Superior temporal gyrus (tissue), 1 donor: Measurements from ENCODE around the gene VMP1.
"Not testable (repeated sequence)": the region's sequence is repeated elsewhere in the genome, so short reads cannot be mapped to it uniquely, and the experiment has no call there.

Experiments used
- DNase-seq: peaks from one replicate; pipeline ENCODE4 v3.0.0-alpha.2; 2016; ENCODE audit errors: extremely low spot score

Gene VMP1

DNA sequence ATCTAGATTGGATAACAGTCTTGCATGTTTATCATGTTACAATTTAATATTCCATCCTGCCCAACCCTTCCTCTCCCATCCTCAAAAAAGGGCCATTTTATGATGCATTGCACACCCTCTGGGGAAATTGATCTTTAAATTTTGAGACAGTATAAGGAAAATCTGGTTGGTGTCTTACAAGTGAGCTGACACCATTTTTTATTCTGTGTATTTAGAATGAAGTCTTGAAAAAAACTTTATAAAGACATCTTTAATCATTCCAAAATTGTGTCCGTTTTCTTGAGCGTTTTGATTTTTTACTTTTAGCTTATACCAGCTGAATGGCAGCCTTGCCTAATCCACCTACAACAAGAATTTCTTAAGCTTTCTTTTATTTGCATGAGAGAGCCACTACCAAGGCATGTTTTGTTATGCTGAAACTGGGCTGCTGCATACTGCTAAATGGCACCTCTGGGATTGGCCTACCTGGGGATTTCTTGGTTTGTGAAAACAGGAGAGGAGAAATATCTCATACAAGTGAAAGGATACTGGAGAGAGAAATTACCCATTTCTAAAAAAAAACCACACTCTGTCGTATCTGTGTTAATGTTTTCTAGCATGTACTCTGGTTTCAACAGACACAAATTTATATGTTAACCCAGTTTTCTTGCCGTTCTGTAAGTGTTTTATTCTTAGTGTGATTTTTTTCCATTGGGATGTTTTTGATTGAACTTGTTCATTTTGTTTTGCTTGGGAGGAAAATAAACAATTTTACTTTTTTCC lies 133.1 kb downstream of the VMP1 start:
- DNase-seq: no peak

DNA sequence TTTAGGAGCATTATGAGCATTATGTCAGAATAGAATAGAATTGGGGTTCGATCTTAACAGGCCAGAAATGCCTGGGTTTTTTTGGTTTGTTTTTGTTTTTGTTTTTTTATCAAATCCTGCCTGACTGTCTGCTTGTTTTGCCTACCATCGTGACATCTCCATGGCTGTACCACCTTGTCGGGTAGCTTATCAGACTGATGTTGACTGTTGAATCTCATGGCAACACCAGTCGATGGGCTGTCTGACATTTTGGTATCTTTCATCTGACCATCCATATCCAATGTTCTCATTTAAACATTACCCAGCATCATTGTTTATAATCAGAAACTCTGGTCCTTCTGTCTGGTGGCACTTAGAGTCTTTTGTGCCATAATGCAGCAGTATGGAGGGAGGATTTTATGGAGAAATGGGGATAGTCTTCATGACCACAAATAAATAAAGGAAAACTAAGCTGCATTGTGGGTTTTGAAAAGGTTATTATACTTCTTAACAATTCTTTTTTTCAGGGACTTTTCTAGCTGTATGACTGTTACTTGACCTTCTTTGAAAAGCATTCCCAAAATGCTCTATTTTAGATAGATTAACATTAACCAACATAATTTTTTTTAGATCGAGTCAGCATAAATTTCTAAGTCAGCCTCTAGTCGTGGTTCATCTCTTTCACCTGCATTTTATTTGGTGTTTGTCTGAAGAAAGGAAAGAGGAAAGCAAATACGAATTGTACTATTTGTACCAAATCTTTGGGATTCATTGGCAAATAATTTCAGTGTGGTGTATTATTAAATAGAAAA lies 133.8 kb downstream of the VMP1 start:
- DNase-seq: not testable (repeated sequence)

DNA sequence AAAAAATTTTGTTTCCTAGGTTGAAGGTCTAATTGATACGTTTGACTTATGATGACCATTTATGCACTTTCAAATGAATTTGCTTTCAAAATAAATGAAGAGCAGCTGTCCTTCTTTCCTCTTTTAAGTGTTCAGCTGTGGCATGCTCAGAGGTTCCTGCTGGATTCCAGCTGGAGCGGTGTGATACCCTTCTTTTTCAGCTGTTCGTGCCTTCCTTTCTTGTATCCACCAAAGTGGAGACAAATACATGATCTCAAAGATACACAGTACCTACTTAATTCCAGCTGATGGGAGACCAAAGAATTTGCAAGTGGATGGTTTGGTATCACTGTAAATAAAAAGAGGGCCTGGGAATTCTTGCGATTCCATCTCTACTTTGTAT lies 134.4 kb downstream of the VMP1 start:
- DNase-seq: not testable (repeated sequence)

DNA sequence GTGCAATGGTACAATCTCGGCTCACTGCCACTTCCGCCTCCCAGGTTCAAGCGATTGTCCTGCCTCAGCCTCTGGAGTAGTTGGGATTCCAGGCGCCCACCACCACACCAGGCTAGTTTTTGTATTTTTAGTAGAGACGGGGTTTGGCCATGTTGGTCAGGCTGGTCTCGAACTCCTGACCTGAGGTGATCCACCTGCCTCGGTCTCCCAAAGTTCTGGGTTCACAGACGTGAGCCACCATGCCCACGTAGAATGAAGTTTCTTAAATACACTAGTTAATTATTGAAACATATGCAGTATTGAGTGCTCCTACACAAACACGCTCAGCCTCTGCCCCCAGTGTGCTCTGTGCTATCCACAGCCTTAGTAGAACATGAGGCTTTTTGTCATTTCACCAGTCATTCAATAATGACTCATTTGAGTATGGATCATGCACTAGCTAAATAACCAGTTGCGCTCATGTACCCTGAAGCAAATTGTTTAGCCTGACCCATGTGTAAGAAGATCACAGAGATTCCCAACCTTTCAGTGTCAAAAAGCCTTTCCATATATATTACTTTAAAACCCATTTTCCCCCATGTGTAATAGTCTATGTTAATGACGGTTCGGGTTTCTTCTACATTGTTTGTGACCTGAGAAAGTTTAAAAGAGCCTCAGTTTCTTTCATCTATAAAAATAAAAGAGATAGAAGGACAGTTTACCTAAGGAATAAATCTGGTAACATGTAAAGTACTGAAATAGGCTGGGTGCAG lies 135.6 kb downstream of the VMP1 start:
- DNase-seq: no peak

DNA sequence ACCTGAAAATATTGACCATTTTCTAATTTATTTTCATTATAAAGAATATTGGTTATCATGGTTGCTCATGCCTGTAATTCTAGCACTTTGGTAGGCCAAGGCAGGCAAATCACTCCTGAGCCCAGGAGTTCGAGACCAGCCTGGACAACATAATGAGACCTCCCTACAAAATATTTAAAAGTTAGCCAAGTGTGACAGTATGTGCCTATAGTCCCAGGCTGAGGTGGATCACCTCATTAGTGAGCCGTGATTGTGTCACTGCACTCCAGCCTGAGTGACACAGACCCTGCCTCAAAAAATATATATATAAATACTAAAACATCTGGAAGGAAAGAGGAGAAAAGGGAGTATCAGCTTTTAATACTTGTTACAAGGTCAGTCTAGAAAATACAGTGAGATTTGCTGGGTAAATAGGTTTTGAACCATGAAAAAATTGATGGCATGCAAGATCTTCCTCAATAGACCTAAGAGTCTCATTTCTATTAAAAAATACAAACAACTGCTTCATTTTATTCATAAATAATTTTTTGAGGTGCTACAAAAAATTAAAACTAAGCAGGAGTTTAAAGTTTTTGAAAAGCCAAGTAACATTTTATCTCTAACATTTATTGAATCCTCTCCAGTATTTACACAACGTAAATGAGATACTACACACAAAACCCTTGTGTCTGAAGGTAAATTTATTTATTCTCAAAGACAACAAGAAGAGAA lies 137.6 kb downstream of the VMP1 start:
- no peak for DNase-seq

DNA sequence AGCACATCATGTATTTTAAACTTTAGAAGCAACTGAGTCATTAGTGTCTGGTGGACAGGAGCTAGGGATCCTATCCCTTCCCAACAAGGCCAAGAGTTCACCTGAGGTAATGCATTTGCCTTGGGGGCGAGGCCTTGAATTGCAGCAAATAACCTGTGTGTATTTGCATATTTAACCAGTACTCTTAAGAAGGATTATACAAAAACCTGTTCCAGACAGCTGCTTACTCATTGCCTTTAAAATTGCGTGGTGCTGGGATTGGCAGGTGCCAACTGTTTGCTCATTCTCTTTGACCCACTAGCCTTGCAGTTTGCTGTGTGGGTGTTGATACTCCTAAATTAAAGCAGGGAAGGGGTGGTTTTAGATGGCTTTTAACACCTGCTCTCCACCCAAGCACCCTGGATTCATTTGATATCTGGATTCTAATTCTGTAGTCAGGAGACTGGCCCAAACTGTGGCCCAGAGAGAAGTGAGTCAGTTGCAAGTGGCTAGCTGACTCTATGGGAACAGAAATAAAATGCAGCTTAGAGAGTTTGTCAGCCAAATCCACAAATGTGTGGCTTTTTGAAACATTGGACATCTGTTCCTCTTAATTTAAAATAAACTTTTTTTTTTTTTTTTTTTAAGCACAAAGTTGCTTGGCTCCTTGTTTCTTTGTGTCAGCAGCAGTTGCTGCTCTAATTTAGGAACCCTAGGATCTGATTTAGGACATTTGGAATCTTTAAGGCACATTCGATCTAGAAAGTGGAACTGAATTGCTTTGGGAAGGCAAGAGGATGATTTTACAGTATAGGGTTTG lies 138.3 kb downstream of the VMP1 start:
- peak; percentile 73 for DNase-seq

DNA sequence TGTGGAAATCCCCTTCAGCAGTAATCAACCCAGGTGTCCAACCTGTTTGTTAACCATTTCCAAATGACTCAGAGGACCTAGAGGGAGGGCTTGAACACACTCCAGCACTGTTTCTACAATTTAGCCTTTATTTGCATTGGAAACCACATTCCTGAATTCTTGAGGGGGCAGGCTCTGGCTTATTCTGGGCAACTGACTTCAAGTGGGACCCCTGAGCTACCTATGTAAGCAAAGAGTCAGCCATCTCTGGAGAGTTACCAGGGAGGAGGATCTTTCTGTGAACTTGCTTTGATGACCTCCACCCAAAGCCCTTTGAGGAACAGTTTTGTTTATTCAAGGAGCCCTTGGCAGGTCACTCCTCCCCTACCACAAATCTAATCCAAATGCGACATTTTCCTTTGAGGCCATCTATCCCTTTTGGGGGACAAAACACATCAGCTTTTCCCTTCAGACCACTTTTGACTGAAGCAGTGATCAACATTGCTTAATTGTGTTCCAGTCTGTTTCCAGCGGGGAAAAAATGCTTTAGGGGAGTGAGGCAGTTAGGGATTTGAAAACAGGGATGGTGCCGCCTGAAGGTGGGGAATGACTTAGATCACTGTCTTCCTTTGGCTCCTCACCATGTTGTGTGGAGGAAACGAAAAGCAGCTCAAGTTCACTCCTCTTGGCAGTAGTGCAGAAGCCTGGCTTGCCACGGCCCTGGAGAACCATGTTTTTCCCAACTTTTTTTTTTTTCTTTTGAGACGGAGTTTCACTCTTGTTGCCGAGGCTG lies 139.1 kb downstream of the VMP1 start:
- peak; percentile 43 for DNase-seq

DNA sequence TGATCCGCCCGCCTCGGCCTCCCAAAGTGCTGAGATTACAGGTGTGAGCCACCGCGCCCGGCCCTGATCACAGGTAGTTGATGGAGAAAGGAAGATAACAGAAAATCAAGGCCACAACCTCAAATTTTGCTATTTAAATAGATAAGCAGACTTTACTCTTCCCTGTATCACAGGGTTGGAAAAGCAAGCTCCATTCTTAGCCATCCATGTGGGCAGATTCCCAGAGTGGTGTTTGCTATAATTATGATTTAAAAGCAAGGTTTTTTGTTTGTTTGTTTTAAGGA lies 140.9 kb downstream of the VMP1 start:
- DNase-seq: no peak

DNA sequence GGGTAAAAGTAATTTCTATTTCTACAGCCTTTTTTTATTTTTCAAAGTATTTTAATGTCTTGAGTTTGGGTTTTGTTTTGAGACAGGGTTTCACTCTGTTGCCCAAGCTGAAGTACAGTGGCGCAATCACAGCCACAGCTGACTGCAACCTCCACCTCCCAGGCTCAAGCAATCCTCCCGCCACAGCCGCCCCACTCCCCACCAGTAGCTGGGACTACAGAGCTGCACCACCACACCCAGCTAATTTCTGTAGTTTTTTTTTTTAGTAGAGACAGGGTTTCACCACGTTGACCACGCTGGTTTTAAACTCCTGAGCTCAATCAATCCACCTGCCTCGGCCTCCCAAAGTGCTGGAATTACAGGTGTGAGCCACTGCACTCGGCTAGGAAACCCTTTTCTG lies 141.3 kb downstream of the VMP1 start:
- no peak for DNase-seq

DNA sequence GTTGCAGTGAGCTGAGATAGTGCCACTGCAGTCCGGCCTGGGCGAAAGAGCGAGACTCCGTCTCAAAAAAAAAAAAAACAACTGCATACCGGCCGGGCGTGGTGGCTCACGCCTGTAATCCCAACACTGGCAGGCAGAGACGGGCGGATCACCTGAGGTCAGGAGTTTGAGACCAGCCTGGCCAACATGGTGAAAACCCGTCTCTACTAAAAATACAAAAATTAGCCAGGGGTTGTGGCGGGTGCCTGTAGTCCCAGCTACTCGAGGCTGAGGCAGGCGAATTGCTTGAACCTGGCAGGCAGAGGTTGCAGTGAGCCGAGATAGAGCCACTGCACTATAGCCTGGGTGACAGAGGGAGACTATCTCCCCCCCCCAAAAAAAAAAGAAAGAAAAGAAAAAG lies 142.9 kb downstream of the VMP1 start:
- DNase-seq: not testable (repeated sequence)

DNA sequence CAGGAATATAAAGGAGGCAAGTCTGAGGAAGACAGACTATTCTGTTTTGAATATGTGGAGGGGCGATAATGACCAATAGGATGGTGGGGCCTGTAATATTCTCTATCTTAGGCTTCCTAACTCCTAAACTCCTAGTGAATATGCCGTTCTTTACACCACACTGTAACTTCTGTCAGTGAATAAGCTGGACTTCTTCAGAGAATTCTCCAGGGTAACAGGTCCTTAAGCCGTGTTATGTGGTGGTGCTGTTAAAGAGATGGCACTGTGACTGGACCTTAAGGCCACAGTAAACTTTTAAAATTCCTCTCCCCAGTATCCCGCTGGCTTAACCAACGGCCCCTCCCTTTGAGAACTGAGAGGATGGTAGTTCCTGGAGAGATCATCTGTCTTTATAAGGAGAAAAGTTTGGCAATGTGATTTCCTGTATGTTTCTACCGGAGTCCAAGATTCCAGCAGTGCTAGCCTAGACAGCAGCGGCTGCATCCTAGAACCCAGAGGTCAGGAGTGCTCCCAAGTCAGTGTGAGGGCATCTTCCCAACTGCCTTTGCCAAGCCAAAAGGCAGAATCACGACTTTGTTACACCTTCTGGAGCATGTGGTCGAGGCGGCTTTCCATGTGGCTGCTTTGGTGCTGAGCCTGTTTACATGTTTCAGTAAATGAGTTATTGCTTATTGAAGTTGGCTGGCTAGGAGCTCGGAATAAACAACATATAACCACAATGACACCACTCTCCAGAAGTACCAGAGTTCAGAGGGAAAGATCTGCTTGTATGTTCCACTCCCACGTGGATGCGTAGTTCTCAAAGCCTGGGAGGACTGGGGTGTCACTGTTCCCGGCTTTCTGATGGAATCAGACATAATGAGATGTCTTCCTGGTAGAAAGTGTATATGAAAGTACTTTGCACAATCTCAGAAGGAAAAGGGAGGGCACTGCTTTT lies 144.3 kb downstream of the VMP1 start:
- no peak for DNase-seq

DNA sequence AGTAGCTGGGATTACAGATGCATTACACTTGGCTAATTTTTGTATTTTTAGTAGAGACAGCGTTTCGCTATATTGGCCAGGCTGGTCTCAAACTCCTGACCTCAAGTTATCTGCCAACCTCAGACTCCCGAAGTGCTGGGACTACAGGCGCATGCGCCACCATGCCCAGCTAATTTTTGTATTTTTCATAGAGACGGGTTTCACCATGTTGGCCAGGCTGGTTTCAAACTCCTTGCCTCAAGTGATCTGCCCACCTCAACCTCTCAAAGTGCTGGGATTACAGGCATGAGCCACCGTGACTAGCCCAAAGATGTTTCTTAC lies 145.4 kb downstream of the VMP1 start:
- not testable (repeated sequence) for DNase-seq

DNA sequence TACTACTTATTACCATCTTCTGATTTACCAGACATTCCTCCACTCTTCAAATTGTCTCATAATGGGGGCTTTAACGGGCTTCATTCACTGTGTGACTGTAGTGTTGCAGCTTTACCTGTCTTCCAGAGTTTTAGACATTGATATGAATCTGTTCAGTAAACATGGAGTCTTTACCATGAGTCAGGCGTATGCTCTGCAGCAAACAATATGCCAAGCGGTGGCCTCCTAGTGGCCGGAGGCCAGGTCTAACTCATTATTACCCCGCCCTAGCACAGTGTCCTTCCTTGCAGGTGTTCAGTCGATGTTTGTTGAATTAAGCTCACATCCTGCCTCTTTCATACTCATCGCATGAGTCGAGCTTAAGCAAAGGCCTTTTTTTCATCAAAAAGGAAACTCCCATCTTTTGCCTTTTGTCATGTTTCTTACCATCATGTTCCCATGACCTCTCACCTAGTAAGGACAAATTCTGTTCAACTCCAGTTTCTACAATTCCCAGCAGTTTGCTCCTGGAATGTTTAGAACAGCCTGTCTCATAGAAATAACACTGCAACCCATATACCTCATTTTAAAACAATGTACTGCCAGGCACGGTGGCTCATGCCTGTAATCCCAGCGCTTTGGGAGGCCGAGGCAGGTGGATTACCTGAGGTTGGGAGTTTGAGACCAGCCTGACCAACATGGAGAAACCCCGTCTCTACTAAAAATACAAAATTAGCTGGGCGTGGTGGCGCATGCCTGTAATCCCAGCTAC lies 145.9 kb downstream of the VMP1 start:
- no peak for DNase-seq

DNA sequence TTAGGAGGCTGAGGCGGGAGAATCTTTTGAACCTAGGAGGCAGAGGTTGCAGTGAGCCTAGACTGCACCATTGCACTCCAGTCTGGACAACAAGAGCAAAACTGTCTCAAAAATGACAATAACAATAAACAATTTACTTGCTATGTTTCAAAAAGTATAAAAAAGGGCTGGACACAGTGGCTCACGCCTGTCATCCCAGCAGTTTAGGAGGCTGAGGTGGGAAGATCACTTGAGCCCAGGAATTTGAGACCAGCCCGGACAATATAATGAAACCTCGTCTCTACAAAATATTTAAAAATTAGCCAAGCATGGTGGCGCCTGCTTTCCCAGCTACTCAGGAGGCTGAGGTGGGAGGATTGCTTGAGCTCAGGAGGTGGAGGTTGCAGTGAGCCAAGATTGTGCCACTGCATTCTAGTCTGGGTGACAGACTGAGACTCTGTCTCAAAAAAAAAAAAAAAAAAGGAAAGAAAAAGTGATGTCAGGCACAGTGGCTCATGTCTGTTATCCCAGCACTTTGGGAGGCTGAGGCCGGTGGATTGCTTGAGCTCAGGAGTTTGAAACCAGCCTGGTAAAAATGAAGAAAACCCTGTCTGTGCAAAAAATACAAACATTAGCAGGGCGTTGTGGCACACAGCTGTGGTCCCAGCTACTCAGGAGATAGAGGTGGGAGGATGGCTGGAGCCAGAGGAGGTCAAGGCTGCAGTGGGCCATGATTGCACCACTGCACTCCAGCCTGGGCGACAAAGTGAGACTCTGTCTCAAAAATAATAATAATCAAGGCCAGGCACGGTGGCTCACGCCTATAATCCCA lies 146.7 kb downstream of the VMP1 start:
- not testable (repeated sequence) for DNase-seq

DNA sequence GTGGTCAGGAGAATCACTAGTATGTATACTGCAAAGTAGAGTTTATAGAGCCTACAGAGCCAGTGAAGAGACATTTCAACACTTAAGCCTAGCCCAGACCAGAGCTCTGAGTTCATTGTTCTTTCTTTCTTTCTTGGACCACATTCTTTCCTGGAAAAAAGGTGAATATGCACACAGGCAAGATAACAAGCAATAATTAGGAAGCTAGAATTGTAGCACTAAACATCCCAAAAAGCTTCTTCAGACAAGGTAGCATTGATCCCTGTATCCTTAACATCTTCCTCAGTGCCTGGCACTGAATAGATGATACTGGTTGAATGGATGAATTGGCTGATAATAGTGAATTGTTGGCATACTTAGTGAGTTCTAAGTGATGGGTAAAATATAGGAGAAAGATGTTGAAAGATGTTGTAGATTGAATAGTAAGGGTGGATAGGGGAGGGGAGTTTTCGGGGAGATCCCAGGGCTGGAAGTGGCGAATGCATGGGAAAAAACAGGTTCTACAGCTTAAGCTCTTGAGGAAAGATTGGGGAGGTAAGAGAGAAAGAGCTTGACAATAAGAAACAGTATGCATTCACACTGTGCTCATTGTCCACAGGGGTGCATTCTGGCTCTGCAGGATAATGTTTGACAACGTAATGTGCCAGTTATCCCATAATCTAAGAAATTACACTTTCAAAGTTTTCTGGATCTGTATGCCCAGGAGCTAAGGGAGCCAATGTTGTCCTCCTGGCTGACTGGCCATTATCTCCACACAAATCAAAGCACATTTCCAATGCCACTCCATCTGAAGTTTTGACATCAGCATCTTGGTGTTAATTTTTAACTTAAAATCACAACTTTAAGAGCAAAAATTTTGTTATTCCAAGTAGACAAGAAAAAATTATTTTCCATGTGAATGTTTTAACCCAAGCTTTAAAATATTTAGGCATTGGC lies 149.7 kb downstream of the VMP1 start:
- DNase-seq: no peak

DNA sequence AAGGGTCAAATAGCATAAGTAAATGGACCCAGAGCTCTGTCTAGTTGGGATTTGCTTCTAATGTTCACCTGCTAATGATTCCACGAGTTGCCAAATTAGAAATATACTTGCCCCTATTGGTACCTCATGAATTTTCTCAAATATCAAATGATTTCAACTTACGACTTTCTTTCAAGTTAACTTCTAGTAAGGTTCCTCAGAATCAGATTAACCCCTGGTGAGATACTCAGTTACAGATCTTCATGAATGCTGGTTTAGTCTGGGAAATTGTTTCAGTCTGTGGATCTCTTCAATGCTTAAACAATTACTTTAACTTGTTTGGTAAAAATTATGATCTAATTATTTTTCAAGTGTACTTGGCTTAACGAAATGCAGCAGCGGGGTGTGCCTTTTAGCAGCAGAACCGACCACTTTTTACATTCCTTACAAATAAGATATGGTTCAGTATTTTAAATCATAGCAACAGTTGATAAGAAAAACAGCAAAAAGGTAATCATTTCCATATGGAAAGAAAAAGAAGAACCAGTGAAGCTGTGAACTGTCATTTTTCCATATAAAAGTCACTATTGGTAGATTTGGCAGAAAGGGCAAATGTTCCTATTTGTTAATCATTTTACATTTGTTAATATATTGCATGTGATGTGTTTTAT lies 150.8 kb downstream of the VMP1 start:
- no peak for DNase-seq
